CD14-positive monocyte (primary cell): ENCODE results near the gene TMEM40. TPM values are rescaled to one million over a fixed set of nuclear protein-coding genes. Genes with fewer than 3 reads are reported as not detected.

Experiments
- DNase-seq, 3 donors: peaks; one replicate each; pipeline ENCODE4 v3.0.0-alpha.2; 2011 to 2022
- H2AFZ ChIP-seq: 2 replicates; pipeline ENCODE4 v1.6.0; 2012; ENCODE audit warnings: mild to moderate bottlenecking, low read depth, low read length, inconsistent platforms; ENCODE audit not compliant: insufficient read depth, poor library complexity, severe bottlenecking
- H3K27ac ChIP-seq, 2 donors: 1 replicate in 1 of 2; 2 replicates in 1 of 2; pipeline ENCODE4 v1.5.1; 2012 to 2013; ENCODE audit warnings: low read length in 2 of 2, control low read depth in 1 of 2, inconsistent platforms in 1 of 2, low read depth in 1 of 2, mild to moderate bottlenecking in 1 of 2
- H3K27me3 ChIP-seq, 2 donors: one replicate each; pipeline versions ENCODE4 v1.6.0 to v1.6.1; 2011 to 2013; ENCODE audit warnings: low read length in 2 of 2; ENCODE audit not compliant: control insufficient read depth in 2 of 2, insufficient read depth in 2 of 2
- H3K36me3 ChIP-seq, 2 donors: replicated peaks in 1 of 2; 1 replicate in 1 of 2; 2 replicates in 1 of 2; pipeline versions ENCODE4 v1.5.1 to v1.6.1; 2012 to 2013; ENCODE audit warnings: low read length in 2 of 2, control low read depth in 1 of 2, inconsistent platforms in 1 of 2, mild to moderate bottlenecking in 1 of 2; ENCODE audit not compliant: insufficient read depth in 2 of 2, control insufficient read depth in 1 of 2
- H3K4me1 ChIP-seq, 2 donors: 1 replicate in 1 of 2; 2 replicates in 1 of 2; pipeline versions ENCODE4 v1.5.1 to v1.6.1; 2012 to 2013; ENCODE audit warnings: low read length in 2 of 2, control low read depth in 1 of 2, inconsistent platforms in 1 of 2, mild to moderate bottlenecking in 1 of 2, moderate library complexity in 1 of 2; ENCODE audit not compliant: insufficient read depth in 2 of 2, control insufficient read depth in 1 of 2
- H3K4me2 ChIP-seq: replicated peaks from 2 replicates; pipeline ENCODE3; 2012; ENCODE audit warnings: low read length, moderate library complexity, mild to moderate bottlenecking; ENCODE audit not compliant: poor library complexity, severe bottlenecking; ENCODE audit errors: extremely low read depth
- H3K4me3 ChIP-seq, 3 experiments: fragments of 200-600 bp in 1 of 3; sonication (generic) in 1 of 3; replicated peaks in 1 of 3; 1 replicate in 2 of 3; 2 replicates in 1 of 3; pipeline ENCODE4 v1.5.1; 2011 to 2013; ENCODE audit warnings: low read length in 3 of 3, mild to moderate bottlenecking in 3 of 3, control low read depth in 2 of 3, low read depth in 2 of 3, inconsistent platforms in 1 of 3, moderate library complexity in 1 of 3
- H3K79me2 ChIP-seq: 2 replicates; pipeline ENCODE4 v1.6.0; 2012; ENCODE audit warnings: mild to moderate bottlenecking, control low read depth, inconsistent platforms, low read length, moderate library complexity; ENCODE audit not compliant: insufficient read depth
- H3K9ac ChIP-seq: 2 replicates; pipeline ENCODE4 v1.6.0; 2017; ENCODE audit warnings: low read length, mild to moderate bottlenecking; ENCODE audit not compliant: insufficient read depth, poor library complexity, severe bottlenecking
- H3K9me3 ChIP-seq, 2 donors: replicated peaks in 1 of 2; 1 replicate in 1 of 2; 2 replicates in 1 of 2; pipeline versions ENCODE4 v1.5.1 to v1.6.1; 2012 to 2013; ENCODE audit warnings: low read length in 2 of 2, control low read depth in 1 of 2; ENCODE audit not compliant: control insufficient read depth in 1 of 2, insufficient read depth in 1 of 2
- H4K20me1 ChIP-seq: 2 replicates; pipeline ENCODE4 v1.6.0; 2012; ENCODE audit warnings: mild to moderate bottlenecking, low read length, control low read depth, moderate library complexity; ENCODE audit not compliant: insufficient read depth
- H3K27ac Mint-ChIP-seq, 7 donors: one replicate each; pipeline ENCODE4 v1.8.0; 2020; ENCODE audit warnings: mild to moderate bottlenecking in 7 of 7, mixed read lengths in 7 of 7, moderate library complexity in 6 of 7, inconsistent platforms in 2 of 7
- H3K27me3 Mint-ChIP-seq, 3 donors: one replicate each; pipeline ENCODE4 v1.8.0; 2021 to 2022; ENCODE audit warnings: low read depth in 3 of 3, mild to moderate bottlenecking in 3 of 3, mixed read lengths in 3 of 3, moderate library complexity in 3 of 3, inconsistent platforms in 1 of 3
- H3K36me3 Mint-ChIP-seq, 2 donors: one replicate each; pipeline ENCODE4 v1.8.0; 2020; ENCODE audit warnings: mixed read lengths in 2 of 2, inconsistent platforms in 1 of 2, mild to moderate bottlenecking in 1 of 2
- H3K4me1 Mint-ChIP-seq: one replicate; pipeline ENCODE4 v1.8.0; 2020; ENCODE audit warnings: mild to moderate bottlenecking, mixed read lengths
- H3K4me3 Mint-ChIP-seq, 2 donors: one replicate each; pipeline ENCODE4 v1.8.0; 2020; ENCODE audit warnings: mild to moderate bottlenecking in 2 of 2, mixed read lengths in 2 of 2, moderate library complexity in 1 of 2
- H3K9me3 Mint-ChIP-seq, 7 donors: one replicate each; pipeline ENCODE4 v1.8.0; 2020 to 2022; ENCODE audit warnings: mixed read lengths in 7 of 7, mild to moderate bottlenecking in 6 of 7, moderate library complexity in 6 of 7, inconsistent platforms in 2 of 7
- CTCF ChIP-seq: fragments of 200-600 bp; IDR thresholded peaks from one replicate; pipeline ENCODE4 v1.8.0; 2022; ENCODE audit warnings: antibody characterized with exemption, mild to moderate bottlenecking
- WGBS: methylation state at CpG from one replicate; pipeline ENCODE4 v1.1.5; 2013; ENCODE audit warnings: missing lambda C conversion rate; ENCODE audit not compliant: insufficient coverage; 5-methylcytosine and 5-hydroxymethylcytosine counted together
- intact Hi-C, 2 donors: fragments of 100-400 bp; cut with micrococcal nuclease; formaldehyde crosslinking; loops; one replicate each; pipeline versions ENCODE4 v1.15.0 to v1.15.1; 2023
- polyA plus RNA-seq, 3 donors: library from polyadenylated mRNA; depleted of rRNA in 1 of 3; unstranded in 2 of 3; stranded (reverse) in 1 of 3; fragments of 300-500 nt in 2 of 3; fragments of >200 nt in 1 of 3; fragmentation: Illumina TruSeq in 2 of 3; gene quantifications; 1 replicate in 2 of 3; 2 replicates in 1 of 3; pipeline ENCODE4 v1.2.3, GENCODE V29; 2012 to 2021

TMEM40 gene
- polyA plus RNA-seq, 3 donors, result 0.92 TPM; not detected in 2

GRCh38 chr3:12807601-12808359 lies 48.7 kb upstream of the TMEM40 start:
- intact Hi-C loops, result no loop called here
- H3K9me3 Mint-ChIP-seq, result peaks cover 0 to 3% (median 0%) of the 10 kb centered on the region in 7 donors
- H3K36me3 ChIP-seq, result no peaks in the 10 kb centered on the region
- 96% methylated on average over 6 of the region's 7 CpGs for WGBS
- no peak overlapping the region for H2AFZ ChIP-seq
- peak overlapping the region in 1 of 7 donors; percentile 65 for H3K27ac Mint-ChIP-seq
- H3K4me3 ChIP-seq, result no peak overlapping the region
- H3K27ac ChIP-seq, result no peak overlapping the region
- DNase-seq, result no peak
- H3K4me3 Mint-ChIP-seq, result no peak overlapping the region
- no peaks in the 10 kb centered on the region for H4K20me1 ChIP-seq
- H3K9ac ChIP-seq, result no peak overlapping the region
- peaks cover 4 to 12% of the 10 kb centered on the region in 2 donors for H3K4me1 ChIP-seq
- peaks cover 10% of the 10 kb centered on the region for H3K4me1 Mint-ChIP-seq
- no peaks in the 10 kb centered on the region for H3K79me2 ChIP-seq
- H3K27me3 ChIP-seq, result peaks cover 0 to 6% of the 10 kb centered on the region in 2 donors
- H3K9me3 ChIP-seq, result no peaks in the 10 kb centered on the region
- H3K27me3 Mint-ChIP-seq, result peaks cover 5 to 15% (median 6%) of the 10 kb centered on the region in 3 donors
- no peak overlapping the region for H3K4me2 ChIP-seq
- no peaks in the 10 kb centered on the region for H3K36me3 Mint-ChIP-seq
- TF ChIP-seq CTCF, result no peak

GRCh38 chr3:12807066-12807465 lies 48.0 kb upstream of the TMEM40 start:
- Histone ChIP-seq H3K79me2 (no peaks in the 10 kb centered on the region), H3K27ac (no peak overlapping the region), H3K27me3 (peaks cover 0 to 6% of the 10 kb centered on the region in 2 donors), H3K4me1 (peaks cover 4 to 12% of the 10 kb centered on the region in 2 donors), H2AFZ (no peak overlapping the region), H3K9ac (no peak overlapping the region), H4K20me1 (no peaks in the 10 kb centered on the region), H3K4me2 (no peak overlapping the region), H3K9me3 (no peaks in the 10 kb centered on the region), H3K36me3 (no peaks in the 10 kb centered on the region), H3K4me3 (no peak overlapping the region)
- no peak for DNase-seq
- WGBS, result 95% methylated on average over 6 of the region's 9 CpGs
- intact Hi-C loops, result no loop called here
- peaks cover 5 to 15% (median 6%) of the 10 kb centered on the region in 3 donors for H3K27me3 Mint-ChIP-seq
- H3K4me3 Mint-ChIP-seq, result no peak overlapping the region
- no peak overlapping the region for H3K27ac Mint-ChIP-seq
- H3K9me3 Mint-ChIP-seq, result peaks cover 0 to 3% (median 0%) of the 10 kb centered on the region in 7 donors
- H3K4me1 Mint-ChIP-seq, result peaks cover 10% of the 10 kb centered on the region
- no peak for TF ChIP-seq CTCF
- H3K36me3 Mint-ChIP-seq, result no peaks in the 10 kb centered on the region
